A549 (cell line): ENCODE data around the gene TMEM164.

Experiments used
- CHD2 ChIP-seq: fragments of 150-350 bp; IDR thresholded peaks from 2 replicates; pipeline ENCODE4 v1.6.1; 2014; ENCODE audit warnings: low read length; ENCODE audit not compliant: partially characterized antibody
- KDM1A ChIP-seq: fragments of 200-600 bp; sonication (generic); IDR thresholded peaks from 2 replicates; pipeline ENCODE4 v1.6.1; 2016; ENCODE audit warnings: low read depth, mild to moderate bottlenecking
- MAFK ChIP-seq: fragments of 450-650 bp; IDR thresholded peaks from 2 replicates; pipeline ENCODE4 v1.6.1; 2014; ENCODE audit not compliant: partially characterized antibody
- POLR2A ChIP-seq: IDR thresholded peaks from 2 replicates; pipeline ENCODE4 v1.6.1; 2012; ENCODE audit warnings: mild to moderate bottlenecking, low read length
- POLR2AphosphoS2 ChIP-seq: conservative IDR thresholded peaks from 2 replicates; pipeline ENCODE4 v1.6.1; 2012; ENCODE audit warnings: low read length, improper control_type of control experiment, inconsistent platforms
- RAD21 ChIP-seq, 2 experiments: fragments of >200 bp in 1 of 2; sonication (Bioruptor Twin) in 1 of 2; formaldehyde crosslinking in 1 of 2; IDR thresholded peaks in 1 of 2; conservative IDR thresholded peaks in 1 of 2; 2 replicates in 1 of 2; 3 replicates in 1 of 2; pipeline ENCODE4 v1.6.1; 2012 to 2018; ENCODE audit warnings: inconsistent platforms in 1 of 2
- TF ChIP-seq, protein P1 (sequence below): fragments of >200 bp; sonication (Bioruptor Twin); formaldehyde crosslinking; IDR thresholded peaks from 3 replicates; pipeline ENCODE4 v1.5.1; 2016
- TF ChIP-seq, protein P2 (sequence below): fragments of 450-650 bp; IDR thresholded peaks from 2 replicates; pipeline ENCODE4 v1.6.1; 2014; ENCODE audit warnings: antibody characterized with exemption
- TF ChIP-seq, protein P3 (sequence below): IDR thresholded peaks from 2 replicates; pipeline ENCODE4 v1.6.1; 2012; ENCODE audit warnings: low read depth, borderline replicate concordance

DNA sequence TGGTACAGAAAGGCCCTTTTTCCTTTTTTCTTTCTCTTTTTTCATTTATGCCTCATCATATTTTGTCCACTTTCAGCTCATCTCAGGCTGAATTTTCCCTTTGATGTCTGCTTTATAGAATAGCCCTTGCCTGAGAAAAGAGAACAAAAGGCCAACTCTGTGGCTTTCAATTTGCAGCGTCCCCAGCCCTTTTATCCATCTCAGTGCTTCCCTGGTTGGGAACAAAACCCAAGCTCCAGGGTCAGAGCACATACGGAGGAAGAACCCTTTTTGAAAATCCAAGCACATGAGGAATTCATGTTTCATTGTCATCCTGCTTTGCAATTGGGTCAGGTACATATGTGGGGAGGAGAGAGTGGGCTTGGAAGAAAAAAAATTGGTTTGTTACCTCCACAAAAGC lies 47.5 kb downstream of the TMEM164 start:
- TF ChIP-seq KDM1A (no peak), CHD2 (no peak), POLR2AphosphoS2 (no peak), POLR2A (no peak), MAFK (no peak), RAD21 (conservative IDR thresholded peaks at IDR 0.05 in 1 of 2, IDR thresholded peaks at IDR 0.05 in 1 of 2) (no peak)
- TF ChIP-seq, protein P1, sequence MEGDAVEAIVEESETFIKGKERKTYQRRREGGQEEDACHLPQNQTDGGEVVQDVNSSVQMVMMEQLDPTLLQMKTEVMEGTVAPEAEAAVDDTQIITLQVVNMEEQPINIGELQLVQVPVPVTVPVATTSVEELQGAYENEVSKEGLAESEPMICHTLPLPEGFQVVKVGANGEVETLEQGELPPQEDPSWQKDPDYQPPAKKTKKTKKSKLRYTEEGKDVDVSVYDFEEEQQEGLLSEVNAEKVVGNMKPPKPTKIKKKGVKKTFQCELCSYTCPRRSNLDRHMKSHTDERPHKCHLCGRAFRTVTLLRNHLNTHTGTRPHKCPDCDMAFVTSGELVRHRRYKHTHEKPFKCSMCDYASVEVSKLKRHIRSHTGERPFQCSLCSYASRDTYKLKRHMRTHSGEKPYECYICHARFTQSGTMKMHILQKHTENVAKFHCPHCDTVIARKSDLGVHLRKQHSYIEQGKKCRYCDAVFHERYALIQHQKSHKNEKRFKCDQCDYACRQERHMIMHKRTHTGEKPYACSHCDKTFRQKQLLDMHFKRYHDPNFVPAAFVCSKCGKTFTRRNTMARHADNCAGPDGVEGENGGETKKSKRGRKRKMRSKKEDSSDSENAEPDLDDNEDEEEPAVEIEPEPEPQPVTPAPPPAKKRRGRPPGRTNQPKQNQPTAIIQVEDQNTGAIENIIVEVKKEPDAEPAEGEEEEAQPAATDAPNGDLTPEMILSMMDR, result no peak
- TF ChIP-seq, protein P2, sequence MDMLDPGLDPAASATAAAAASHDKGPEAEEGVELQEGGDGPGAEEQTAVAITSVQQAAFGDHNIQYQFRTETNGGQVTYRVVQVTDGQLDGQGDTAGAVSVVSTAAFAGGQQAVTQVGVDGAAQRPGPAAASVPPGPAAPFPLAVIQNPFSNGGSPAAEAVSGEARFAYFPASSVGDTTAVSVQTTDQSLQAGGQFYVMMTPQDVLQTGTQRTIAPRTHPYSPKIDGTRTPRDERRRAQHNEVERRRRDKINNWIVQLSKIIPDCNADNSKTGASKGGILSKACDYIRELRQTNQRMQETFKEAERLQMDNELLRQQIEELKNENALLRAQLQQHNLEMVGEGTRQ, result no peak
- TF ChIP-seq, protein P3, sequence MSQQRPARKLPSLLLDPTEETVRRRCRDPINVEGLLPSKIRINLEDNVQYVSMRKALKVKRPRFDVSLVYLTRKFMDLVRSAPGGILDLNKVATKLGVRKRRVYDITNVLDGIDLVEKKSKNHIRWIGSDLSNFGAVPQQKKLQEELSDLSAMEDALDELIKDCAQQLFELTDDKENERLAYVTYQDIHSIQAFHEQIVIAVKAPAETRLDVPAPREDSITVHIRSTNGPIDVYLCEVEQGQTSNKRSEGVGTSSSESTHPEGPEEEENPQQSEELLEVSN, result no peak
